Left kidney (tissue), 2 donors: Measurements from ENCODE around the gene TMA7. TPM values are rescaled to one million over a fixed set of nuclear protein-coding genes. Genes with fewer than 3 reads are reported as not detected.
"Not testable (repeated sequence)": the region's sequence is repeated elsewhere in the genome, so short reads cannot be mapped to it uniquely, and the experiment has no call there.

ENCODE experiments used
- DNase-seq: peaks from one replicate; pipeline ENCODE4 v3.0.0-alpha.2; 2013
- polyA plus RNA-seq: library from polyadenylated mRNA; unstranded; fragments of 120-200 nt; gene quantifications from one replicate; pipeline ENCODE4 v1.2.1, GENCODE V29; 2013; ENCODE audit not compliant: insufficient read length

The TMA7 gene
- polyA plus RNA-seq, 1 donor: 240 TPM

DNA sequence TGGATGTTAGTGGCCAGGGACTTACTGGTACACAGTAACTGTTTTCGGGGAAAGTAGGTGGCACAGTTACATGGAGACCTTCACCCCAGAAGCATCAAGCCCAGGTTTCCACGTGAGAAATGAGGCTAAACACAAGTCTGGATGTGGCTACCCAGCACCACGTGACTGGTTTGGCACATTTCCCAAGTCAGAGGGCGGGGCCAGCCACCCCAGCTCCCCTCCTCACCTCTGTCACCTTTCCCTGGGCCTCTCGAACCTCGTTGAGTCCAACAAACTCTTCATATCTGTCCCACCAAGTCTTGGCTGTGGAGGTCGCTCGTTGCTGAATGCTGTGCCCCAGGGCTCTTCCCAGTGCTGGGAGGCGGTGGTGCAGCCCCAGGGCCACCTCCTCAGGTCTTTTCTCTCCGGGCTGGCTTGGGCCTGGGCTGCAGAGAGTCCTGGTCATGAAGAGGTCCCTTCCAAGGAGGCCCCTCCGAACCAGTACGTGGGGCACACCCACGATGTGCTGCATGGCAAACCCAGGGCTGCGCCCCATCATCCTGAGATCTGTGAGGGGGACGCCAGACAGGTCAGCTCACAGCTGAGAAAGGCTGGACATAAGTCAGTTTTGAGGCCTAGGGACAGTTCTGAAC lies 5.3 kb upstream of the TMA7 start:
- DNase-seq: no peak

DNA sequence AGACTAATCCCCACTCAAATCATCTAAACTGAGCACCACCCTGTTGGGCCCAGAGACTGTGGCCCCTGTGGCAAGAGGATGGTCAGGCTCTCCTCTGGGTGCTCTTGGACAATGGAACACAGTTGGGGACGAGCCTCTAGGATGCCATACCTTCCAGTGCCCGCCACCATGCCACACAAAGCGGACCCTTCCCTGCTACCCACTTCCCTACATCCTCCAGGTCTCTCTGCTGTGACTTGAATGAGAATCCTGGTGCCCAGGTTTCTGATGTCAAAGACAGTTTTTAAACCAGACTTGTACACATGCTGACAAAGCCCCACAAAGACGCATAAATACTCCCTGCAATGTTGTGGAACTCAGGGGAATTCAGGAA lies 4.8 kb upstream of the TMA7 start:
- no peak for DNase-seq

DNA sequence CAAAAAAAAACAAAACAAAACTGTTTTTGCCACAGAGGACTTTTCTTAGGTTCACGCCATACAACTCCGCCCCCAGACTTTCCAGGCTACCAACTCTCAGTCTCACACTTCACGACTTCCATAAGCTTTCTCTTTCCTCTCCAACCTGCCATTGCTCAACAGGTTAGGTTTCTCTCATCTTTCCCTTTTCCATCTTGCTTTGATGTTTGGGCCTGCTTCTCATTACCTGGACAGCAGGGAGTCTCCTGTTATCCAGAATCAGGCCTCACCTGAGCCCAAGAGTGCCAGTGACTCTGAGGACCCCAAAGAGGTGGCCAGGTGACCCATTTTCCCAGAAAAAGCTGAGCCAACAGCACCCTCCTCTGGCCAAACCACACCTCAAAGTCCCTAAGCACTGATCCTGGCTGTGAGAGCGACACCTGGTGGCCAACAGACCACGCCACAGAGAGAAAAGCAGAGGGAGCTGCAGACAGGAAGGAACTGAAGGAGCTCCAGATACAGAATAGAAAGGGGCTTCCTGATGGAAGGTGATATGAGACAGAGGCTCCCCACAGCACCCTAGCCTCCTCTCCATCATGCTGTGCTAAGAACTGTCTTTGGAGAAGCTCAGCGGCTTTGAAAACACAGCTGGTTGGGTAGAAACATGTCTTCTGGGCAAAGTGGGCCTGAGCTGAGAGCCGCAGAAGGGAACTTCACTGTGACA lies 4.1 kb upstream of the TMA7 start:
- DNase-seq: peak; percentile 84

DNA sequence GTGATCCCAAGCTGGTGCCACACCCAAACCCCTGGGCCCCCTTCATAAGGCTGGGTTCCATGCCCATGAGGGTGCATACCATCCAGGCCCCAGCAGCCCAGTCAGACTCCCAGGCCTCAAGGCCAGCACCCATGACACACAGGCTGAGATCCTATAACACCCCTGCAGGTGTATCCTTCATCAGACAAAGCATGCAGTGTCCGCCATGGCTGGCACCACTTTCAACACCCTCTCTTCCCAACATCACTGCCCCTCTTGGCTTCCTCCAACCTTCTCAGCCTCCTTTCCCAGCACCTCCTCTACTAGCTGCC lies 3.6 kb upstream of the TMA7 start:
- no peak for DNase-seq

DNA sequence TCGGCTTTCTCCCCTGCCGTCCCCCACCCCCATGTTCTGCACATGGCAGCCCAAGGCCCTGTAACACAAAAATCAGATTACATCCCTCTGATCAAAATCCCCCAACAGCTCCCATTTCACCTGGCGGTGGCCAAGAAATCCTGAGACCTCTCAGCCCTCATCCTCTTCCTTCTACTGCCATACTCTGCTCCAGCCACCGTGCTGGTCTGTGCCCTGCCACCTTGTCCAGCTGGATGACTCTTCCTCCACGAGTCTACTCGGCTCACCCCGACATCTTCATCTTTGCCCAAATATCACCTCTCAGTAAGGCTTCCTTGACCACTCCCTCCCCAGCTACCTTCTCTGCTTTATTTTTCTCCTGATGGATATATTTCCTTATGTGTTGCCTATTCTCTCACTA lies 3.2 kb upstream of the TMA7 start:
- DNase-seq: no peak

DNA sequence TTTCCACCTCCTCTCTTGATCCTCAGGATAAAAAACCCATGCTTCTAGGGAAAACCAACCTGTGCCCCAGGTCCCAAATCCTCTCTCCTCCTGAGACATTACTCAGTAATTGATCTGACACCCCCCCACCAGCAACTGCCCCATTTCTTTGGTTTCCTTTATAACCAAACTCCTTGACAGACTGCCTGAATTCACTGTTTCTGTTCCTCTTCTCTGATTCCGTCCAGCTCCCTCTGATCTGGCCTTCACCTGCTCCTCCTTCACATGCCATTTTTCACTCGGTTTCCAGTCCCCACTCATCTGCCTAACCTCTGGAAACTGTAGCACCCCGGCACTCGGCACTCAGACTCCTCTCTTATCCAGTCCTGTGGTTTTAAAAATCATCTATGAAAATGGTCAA lies 2.2 kb upstream of the TMA7 start:
- DNase-seq: no peak

DNA sequence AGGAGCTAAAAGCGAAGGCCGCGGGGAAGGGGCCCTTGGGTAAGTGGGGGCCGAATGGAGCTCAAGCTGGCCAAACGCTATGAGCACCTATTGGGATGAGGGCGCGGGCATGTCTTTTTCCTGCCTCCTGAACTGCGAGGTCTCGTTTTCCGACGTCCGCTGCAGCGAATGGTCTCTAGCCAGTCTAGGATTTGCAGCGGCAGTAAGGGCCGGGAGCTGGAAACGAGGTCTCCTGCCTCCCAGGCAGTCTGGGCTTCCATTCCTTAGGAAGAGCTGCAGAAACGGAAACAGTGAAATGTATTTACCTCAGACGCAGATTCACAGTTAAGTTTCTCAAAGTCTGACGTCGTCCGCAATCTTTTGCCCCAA lies 517 bp downstream of the TMA7 start:
- no peak for DNase-seq

DNA sequence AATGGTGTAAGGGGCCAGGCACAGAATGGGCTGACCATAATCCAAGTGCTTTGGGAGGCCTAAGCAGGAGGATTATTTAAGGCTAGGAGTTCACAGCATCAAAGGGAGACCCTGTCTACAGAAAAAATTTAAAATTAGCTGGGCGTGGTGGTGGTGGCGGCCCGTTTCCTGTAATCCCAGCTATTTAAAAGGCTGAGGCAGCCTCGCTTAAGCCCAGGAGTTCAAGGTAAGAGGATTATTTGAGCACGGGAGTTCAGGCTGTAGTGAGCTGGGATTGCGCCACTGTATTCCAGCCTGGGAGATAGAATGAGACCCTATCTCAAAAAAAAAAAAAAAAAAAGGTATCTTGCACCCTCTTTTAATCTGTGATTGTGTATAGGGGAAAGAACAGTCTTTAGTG lies 1.9 kb downstream of the TMA7 start:
- no peak for DNase-seq

DNA sequence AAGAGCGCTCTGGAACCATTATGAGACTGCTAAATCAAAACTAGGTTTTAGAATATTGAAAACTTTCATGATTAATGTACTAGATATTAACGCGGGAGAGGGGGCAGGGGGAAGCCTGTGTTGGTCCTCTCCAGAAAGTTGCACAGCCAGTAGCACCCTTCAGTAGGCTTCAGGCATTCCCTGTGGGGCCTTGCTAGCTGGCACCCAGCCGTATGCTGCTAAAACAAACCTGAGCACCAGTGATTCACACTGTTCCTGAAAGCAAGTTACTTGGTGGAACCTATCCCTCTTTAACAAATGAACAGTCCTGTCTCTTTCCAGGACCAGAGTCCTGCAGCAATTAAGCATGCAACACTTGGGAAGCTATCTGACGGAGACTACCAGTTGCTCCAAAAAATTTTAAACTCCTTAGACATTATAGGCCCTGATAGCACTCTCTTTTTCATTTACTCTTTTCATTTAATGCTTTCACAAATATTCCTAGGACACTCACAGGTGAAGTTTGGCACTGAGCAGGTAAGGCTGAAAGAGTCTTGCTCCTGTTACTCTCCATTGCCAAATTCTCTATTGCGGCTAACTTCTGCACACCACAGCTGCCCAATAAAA lies 5.3 kb downstream of the TMA7 start:
- DNase-seq: no peak

DNA sequence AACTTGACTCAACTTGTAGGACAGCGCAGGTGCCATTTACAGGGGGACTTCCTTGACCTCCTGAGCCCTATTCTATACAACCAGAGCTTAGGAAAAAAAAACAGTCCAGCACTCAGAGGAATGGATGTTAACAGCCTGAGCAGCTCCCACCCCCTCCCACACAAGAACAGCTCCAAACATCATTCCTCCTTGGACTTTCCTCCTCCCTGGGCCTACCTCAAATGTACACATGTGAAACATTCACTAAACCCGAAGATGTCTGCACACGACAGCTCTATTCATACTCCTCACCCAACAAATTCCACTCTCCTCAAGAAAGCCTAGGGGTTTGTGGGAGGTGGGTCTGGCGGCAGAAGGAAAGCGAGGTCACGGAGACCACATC lies 6.0 kb downstream of the TMA7 start:
- DNase-seq: no peak

DNA sequence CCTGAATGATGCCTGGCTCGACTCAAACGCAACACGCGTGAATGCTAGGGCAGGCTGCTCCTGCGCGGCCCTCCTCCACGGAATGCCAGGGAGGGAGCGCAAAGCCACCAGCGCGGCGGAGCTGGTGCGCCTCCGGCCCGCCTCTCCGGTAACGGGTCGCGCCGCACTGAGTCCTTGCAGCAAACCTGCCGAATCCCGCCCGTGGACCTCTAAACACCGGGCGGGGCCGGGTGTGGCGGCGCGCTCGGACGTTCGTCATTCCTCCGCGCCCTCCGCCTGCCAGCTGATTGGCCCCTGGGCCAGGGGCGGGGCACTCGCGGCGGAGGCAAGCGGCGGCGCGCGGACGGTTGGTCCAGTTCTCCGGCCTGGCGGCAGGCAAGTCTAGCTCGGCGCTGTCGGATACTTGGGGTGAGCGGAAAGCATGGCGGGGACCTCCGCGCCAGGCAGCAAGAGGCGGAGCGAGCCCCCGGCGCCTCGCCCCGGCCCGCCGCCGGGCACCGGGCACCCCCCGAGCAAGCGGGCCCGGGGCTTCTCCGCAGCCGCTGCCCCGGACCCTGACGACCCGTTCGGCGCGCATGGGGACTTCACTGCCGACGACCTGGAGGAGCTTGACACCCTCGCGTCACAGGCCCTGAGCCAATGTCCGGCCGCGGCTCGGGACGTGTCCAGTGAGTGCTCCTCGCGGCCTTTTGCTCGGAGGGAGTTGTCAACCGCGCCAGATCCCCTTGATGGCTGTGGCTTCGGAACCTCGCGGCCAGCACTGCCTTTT lies 6.6 kb downstream of the TMA7 start, which contains the start of gene ATRIP:
Gene ATRIP, plus strand, starts transcription at position 313 of the 769 bp plus-strand sequence. Its CDS starts 109 bp downstream, at position 422.
- DNase-seq: peak; percentile 86

DNA sequence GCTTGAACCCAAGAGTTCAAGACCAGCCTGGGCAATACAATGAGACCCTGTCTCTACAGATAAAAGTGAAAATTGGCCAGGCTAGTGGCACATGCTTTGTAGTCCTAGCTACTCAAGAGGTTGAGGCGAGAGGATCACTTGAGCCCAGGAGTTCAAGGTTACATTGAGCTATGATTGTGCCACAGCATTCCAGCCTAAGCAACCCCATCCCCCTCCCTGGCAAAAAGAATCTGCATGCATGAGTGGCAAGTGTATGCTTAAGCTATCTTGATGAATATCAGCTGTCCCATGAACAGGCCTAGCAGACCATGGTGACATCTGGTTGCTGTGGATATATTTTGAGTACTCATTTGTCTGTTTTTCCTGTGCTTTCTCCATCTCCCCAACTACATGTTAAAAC lies 11.2 kb downstream of the TMA7 start:
- no peak for DNase-seq

DNA sequence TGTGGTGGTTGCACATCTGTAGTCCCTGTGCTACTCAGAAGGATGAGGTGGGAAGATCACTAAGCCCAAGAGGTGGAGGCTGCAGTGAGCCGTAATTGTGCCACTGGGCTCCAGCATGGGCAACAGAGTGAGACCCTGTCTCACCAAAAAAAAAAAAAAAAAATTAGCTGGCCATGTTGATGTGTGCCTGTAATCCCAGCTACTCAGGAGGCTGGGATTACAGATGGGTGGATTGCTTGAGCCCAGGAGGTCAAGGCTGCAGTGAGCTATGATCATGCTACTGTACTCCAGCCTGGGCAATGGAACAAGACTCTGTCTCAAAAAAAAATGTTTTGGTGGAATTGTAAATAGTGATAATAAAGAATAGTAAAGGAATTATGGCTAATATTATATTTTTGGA lies 16.4 kb downstream of the TMA7 start:
- no peak for DNase-seq

DNA sequence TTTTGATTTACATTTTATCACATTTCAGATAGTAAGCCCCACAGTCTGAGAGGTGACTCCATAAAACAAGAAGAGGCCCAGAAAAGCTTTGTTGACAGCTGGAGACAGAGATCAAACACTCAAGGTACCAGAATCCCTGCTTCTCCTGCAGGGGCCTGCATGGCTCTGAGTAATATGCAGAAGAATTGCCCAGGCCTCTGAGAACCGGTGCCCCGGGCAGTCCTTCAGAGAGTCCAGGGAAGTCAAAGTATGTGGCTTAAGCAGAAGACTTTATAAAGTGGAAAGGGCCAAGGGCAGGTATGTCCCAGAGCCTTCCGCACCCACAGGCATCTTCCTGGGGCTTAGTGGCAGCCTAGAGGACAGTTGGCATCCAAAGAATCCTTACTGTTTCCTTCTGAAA lies 19.3 kb downstream of the TMA7 start:
- DNase-seq: no peak

DNA sequence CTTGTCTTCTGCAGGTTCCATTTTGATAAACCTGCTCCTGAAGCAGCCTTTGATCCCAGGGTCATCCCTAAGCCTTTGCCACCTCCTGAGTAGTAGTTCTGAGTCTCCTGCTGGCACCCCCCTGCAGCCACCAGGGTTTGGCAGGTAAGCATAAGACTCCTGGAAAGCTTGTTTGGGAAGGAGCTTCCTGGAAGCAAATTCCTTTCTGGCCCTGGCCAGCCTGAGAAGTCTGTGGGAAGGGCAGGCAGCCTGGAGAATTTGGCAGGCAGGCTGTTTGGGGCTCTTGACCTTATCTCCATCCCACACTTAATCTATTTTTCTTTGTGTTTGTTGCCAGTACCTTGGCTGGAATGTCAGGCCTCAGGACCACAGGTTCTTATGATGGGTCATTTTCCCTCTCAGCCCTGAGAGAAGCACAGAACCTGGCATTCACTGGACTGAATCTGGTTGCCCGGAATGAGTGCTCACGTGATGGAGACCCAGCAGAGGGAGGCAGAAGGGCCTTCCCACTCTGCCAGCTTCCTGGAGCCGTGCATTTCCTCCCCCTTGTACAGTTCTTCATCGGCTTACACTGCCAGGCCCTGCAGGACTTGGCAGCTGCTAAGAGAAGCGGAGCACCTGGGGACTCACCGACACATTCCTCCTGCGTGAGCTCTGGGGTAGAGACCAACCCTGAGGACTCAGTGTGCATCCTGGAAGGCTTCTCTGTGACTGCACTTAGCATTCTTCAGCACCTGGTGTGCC lies 19.9 kb downstream of the TMA7 start:
- DNase-seq: no peak

DNA sequence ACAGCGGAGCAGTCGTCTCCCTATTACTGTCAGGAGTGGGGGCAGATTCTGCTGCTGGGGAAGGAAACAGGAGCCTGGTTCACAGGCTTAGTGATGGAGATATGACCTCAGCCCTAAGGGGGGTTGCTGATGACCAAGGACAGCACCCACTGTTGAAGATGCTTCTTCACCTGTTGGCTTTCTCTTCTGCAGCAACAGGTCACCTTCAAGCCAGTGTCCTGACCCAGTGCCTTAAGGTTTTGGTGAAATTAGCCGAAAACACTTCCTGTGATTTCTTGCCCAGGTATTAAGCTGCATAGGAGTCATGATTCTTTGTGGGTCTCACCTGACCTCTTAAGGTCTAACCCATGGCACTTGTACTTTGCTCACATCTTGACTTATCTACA lies 20.5 kb downstream of the TMA7 start:
- no peak for DNase-seq

DNA sequence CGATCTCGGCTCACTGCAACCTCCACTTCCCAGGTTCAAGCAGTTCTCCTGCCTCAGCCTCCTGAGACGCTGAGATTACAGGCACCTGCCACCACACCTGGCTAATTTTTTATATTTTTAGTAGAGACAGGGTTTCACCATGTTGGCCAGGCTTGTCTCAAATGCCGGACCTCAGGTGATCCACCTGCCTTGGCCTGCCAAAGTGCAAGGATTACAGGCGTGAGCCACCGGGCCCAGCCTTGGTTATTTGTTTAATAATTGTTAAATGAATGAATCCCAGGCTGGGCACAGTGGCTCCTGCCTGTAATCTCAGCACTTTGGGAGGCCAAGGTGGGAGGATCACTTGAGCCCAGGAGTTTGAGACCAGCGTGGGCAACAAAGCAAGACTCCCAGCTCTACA lies 21.7 kb downstream of the TMA7 start:
- not testable (repeated sequence) for DNase-seq

DNA sequence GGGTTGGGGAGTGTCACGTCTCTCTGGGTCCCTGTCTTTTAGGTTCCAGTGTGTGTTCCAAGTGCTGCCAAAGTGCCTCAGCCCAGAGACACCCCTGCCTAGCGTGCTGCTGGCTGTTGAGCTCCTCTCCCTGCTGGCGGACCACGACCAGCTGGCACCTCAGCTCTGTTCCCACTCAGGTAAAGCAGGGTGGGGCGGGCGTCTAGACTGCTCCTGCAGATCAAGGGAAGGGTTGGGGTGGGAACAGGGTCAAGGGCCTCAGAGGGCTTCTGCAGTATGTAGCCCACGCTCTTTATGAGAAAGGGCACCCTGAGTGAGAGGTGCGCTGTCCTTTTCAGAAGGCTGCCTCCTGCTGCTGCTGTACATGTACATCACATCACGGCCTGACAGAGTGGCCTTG lies 23.6 kb downstream of the TMA7 start:
- no peak for DNase-seq

DNA sequence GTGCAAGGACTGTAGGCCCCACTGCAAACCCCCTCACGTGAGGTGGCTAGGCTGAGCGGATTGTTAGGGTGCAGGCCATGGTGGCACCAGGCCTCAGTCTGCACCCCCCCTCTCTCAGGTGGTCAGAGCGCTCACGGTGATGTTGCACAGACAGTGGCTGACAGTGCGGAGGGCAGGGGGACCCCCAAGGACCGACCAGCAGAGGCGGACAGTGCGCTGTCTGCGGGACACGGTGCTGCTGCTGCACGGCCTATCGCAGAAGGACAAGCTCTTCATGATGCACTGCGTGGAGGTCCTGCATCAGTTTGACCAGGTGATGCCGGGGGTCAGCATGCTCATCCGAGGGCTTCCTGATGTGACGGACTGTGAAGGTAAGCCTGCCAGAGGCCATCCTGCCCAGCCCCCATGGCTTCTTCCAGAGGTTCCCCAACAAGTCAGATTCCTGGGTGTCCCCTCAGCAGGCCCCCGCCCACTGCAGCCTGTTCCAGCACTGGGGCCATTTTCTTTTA lies 24.7 kb downstream of the TMA7 start:
- no peak for DNase-seq

DNA sequence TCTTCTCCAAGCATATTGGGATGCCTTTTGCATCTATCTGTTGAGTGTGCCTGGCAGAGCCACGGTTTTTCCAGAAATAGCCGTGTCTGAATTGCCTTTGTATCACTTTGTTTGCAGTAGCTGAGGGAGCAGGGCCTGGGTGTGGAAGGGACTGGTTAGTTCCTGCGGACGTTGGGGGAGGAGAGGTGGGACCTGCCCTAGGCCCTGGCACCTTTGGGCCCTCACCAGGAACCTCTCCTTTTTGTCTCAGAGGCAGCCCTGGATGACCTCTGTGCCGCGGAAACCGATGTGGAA lies 25.1 kb downstream of the TMA7 start:
- DNase-seq: no peak

DNA sequence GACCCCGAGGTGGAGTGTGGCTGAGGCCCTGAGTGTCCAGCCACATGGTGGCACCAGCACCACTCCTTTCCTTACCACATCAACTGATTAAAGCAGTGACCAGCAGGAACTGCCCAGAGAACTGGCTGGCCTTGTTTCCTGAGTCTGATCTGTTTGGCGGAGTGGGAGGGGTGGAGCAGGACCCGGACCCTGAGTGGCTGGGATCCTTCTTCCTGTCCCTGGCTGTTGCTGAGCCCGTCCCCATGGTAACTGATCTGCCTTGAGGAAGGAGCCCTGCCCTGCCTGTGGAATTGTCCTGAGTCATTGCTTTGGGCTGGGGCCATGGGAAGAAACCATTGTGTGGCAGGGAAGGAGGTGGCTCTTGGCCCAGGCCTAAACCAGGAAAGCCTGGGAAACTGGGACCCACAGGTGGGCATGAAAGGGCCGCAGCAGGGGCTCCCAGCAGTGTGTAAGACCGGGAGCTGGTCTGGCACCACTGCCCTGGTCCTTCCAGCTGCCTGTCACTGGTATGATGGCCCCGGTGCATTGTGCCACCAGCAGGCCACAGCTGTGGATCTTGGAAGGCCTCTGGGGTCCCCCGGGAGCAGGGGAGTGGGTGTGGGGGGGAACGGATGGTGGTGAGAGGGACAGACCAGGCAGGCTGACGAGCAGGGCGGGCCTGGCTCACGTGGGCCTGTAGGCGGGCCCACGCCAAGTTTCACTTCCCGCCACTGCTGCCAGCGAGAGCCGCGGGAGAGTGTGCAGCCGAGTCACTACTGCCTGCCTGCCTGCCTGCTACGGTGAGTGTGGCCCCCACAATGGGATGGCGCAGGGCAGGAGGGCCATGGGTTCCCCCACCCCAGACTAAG lies 25.7 kb downstream of the TMA7 start:
- peak; percentile 97 for DNase-seq
